ENCODE results near the gene KHDC1.
"Not testable (repeated sequence)": the region's sequence is repeated elsewhere in the genome, so short reads cannot be mapped to it uniquely, and the experiment has no call there.

Gene KHDC1

GRCh38 chr6:73193302-73193701 lies 69.7 kb downstream of the KHDC1 start:
- not testable (repeated sequence) for DNase-seq (ENCODE audit: low read depth, low spot score); H3K27ac ChIP-seq

Measured in epithelial cell of prostate (primary cell).